ENCODE data around the gene PFKP.

The PFKP gene

DNA sequence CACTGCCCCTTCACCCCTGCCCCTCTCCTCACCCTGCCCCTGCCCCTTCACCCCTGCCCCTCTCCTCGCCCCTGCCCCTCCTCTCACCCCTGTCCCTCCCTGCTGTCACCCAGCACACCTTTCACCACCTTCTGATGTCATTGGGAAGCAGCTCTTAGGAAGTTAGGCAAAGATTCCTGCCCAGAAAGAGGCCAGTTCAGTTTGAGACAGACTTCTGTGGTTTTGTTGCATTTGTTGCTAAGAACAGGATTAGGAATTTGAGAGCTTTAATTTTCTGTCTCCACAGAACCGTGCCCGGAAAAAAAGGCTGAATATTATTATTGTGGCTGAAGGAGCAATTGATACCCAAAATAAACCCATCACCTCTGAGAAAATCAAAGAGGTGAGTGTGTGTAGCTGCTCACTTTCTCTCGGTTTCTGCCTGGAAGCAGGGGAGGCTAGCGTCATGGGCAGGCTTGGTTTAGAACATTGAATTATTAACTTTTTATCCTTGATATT, 39.6 kb downstream of the PFKP start:
- Histone ChIP-seq H3K4me2 (ENCODE audit: low read depth, low read length, poor library complexity, severe bottlenecking) (no peak overlapping the region), H2AFZ (ENCODE audit: low read depth, low read length, severe bottlenecking) (no peak overlapping the region), H3K9me2 (replicated peaks; ENCODE audit: insufficient read depth, low read length) (no peaks in the 10 kb centered on the region), H3K27ac (ENCODE audit: low read depth, low read length) (no peak overlapping the region), H4K20me1 (ENCODE audit: low read depth, low read length) (0 out of 2 replicates have a peak, but pooled peaks cover 5% of the 10 kb centered on the region), H3K4me3 (ENCODE audit: insufficient read depth, low read length, poor library complexity, severe bottlenecking) (no peak overlapping the region), H3K9me3 (ENCODE audit: insufficient read depth, low read length) (no peaks in the 10 kb centered on the region), H3F3A (ENCODE audit: insufficient read depth) (no peaks in the 10 kb centered on the region; the same call in 1 of the 2 replicates), H3K27me3 (ENCODE audit: low read length) (no peaks in the 10 kb centered on the region), H3K9ac (ENCODE audit: low read length) (no peak overlapping the region), H3K36me3 (ENCODE audit: low read length) (peaks cover 18% of the 10 kb centered on the region), H3K79me2 (ENCODE audit: insufficient read depth, low read length) (no peaks in the 10 kb centered on the region)
- no peak for TF ChIP-seq CTCF (IDR thresholded peaks at IDR 0.05; ENCODE audit: insufficient read depth, low read length, poor library complexity, severe bottlenecking)
- no peak for TF ChIP-seq EZH2phosphoT487 (conservative IDR thresholded peaks at IDR 0.05; ENCODE audit: low read length)

DNA sequence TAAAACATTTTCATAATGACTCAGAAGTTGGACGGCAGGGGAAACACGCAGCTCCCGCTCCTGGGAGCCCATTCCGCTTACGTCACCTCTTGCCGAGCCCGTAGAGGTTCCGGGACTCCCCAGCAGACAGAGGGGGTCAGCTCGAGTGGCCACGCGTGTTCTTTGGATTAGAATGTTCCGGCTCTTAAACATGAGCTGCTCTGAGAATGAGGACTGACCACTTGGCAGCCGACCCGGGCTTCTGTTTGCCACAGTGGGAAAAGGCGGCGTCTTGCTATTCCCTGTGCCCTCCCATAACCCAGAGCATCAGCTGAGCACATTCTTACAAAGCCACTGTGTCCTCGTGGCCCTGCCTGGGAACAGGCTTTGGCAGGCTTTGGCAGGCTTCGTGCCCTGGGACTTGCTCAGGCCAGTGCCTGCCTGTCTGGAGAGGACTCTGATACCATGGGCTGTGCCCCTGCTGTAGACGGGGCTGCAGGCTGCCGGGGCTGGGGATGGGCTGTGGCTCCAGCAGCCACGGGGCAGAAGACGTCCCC, 40.1 kb downstream of the PFKP start:
- no peak for TF ChIP-seq EZH2phosphoT487 (conservative IDR thresholded peaks at IDR 0.05; ENCODE audit: low read length)
- TF ChIP-seq CTCF (IDR thresholded peaks at IDR 0.05; ENCODE audit: insufficient read depth, low read length, poor library complexity, severe bottlenecking): no peak
- Histone ChIP-seq H3K79me2 (ENCODE audit: insufficient read depth, low read length) (no peaks in the 10 kb centered on the region), H3K9me3 (ENCODE audit: insufficient read depth, low read length) (no peaks in the 10 kb centered on the region), H3K9me2 (replicated peaks; ENCODE audit: insufficient read depth, low read length) (no peaks in the 10 kb centered on the region), H3K27ac (ENCODE audit: low read depth, low read length) (no peak overlapping the region), H2AFZ (ENCODE audit: low read depth, low read length, severe bottlenecking) (no peak overlapping the region), H3K4me3 (ENCODE audit: insufficient read depth, low read length, poor library complexity, severe bottlenecking) (no peak overlapping the region), H3F3A (ENCODE audit: insufficient read depth) (no peaks in the 10 kb centered on the region; the same call in 1 of the 2 replicates), H3K27me3 (ENCODE audit: low read length) (no peaks in the 10 kb centered on the region), H4K20me1 (ENCODE audit: low read depth, low read length) (0 out of 2 replicates have a peak, but pooled peaks cover 5% of the 10 kb centered on the region), H3K9ac (ENCODE audit: low read length) (no peak overlapping the region), H3K36me3 (ENCODE audit: low read length) (peaks cover 18% of the 10 kb centered on the region), H3K4me2 (ENCODE audit: low read depth, low read length, poor library complexity, severe bottlenecking) (no peak overlapping the region)

DNA sequence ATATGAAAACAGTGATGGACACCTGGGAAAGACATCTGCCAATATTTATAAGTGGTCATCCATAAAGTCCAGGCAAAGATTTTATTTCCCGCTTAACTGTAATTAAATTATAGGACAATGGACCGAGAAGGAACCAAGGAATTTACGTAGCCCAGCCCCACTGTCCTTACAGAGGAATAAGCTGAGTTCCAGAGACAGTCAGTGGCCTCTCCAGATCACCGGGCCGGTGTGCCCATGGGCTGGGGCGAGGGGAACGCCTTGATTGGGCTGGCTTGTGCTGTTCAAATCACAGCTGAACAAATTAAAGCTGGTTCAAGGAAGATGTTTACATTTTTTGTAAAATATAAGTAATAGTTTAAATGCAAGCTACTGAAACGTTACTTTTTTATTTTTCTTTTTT, 40.7 kb downstream of the PFKP start:
- no peak for TF ChIP-seq EZH2phosphoT487 (conservative IDR thresholded peaks at IDR 0.05; ENCODE audit: low read length)
- TF ChIP-seq CTCF (IDR thresholded peaks at IDR 0.05; ENCODE audit: insufficient read depth, low read length, poor library complexity, severe bottlenecking): no peak
- peaks cover 17% of the 10 kb centered on the region for H3K36me3 ChIP-seq (ENCODE audit: low read length)
- H3K79me2 ChIP-seq (ENCODE audit: insufficient read depth, low read length): no peaks in the 10 kb centered on the region
- H3K9ac ChIP-seq (ENCODE audit: low read length): no peak overlapping the region
- H3F3A ChIP-seq (ENCODE audit: insufficient read depth): no peaks in the 10 kb centered on the region; the same call in 1 of the 2 replicates
- no peak overlapping the region for H3K27ac ChIP-seq (ENCODE audit: low read depth, low read length)
- H2AFZ ChIP-seq (ENCODE audit: low read depth, low read length, severe bottlenecking): no peak overlapping the region
- no peaks in the 10 kb centered on the region for H3K9me2 ChIP-seq (replicated peaks; ENCODE audit: insufficient read depth, low read length)
- no peak overlapping the region for H3K4me2 ChIP-seq (ENCODE audit: low read depth, low read length, poor library complexity, severe bottlenecking)
- no peaks in the 10 kb centered on the region for H3K27me3 ChIP-seq (ENCODE audit: low read length)
- H3K4me3 ChIP-seq (ENCODE audit: insufficient read depth, low read length, poor library complexity, severe bottlenecking): no peak overlapping the region
- no peaks in the 10 kb centered on the region for H3K9me3 ChIP-seq (ENCODE audit: insufficient read depth, low read length)
- H4K20me1 ChIP-seq (ENCODE audit: low read depth, low read length): 0 out of 2 replicates have a peak, but pooled peaks cover 5% of the 10 kb centered on the region

Measured in SU-DHL-6 (cell line).